HepG2 (cell line): Measurements from ENCODE around the gene PHLPP2. TPM values are rescaled to one million over a fixed set of nuclear protein-coding genes. Genes with fewer than 3 reads are reported as not detected.

Experiments used
- BORCS8-MEF2B ChIP-seq: sonication (generic); formaldehyde crosslinking; IDR thresholded peaks from 2 replicates; pipeline ENCODE4 v1.8.0; 2022; ENCODE audit warnings: mild to moderate bottlenecking, missing genetic modification reagents
- CBX1 ChIP-seq: IDR thresholded peaks from one replicate; pipeline ENCODE4 v1.6.1; 2016; ENCODE audit warnings: antibody characterized with exemption, low read depth
- HHEX ChIP-seq: IDR thresholded peaks from 2 replicates; pipeline ENCODE4 v1.6.1; 2016; ENCODE audit warnings: control low read depth
- HOXA3 ChIP-seq: sonication (generic); formaldehyde crosslinking; IDR thresholded peaks from 2 replicates; pipeline ENCODE4 v1.5.0; 2020; ENCODE audit warnings: missing genetic modification reagents
- IKZF5 ChIP-seq: IDR thresholded peaks from 2 replicates; pipeline ENCODE4 v1.6.1; 2018; ENCODE audit warnings: missing genetic modification reagents, mild to moderate bottlenecking, missing compliant biosample characterization
- KDM3A ChIP-seq: IDR thresholded peaks from 2 replicates; pipeline ENCODE4 v1.6.1; 2018; ENCODE audit warnings: low read depth, missing compliant biosample characterization
- KLF13 ChIP-seq: sonication (generic); formaldehyde crosslinking; IDR thresholded peaks from 2 replicates; pipeline ENCODE4 v1.4.0; 2020; ENCODE audit warnings: mild to moderate bottlenecking, missing genetic modification reagents
- NFE2L2 ChIP-seq: fragments of 150-350 bp; IDR thresholded peaks from 2 replicates; pipeline ENCODE4 v1.6.1; 2014; ENCODE audit warnings: low read length
- PRPF4 ChIP-seq: fragments of 200-400 bp; formaldehyde crosslinking; IDR thresholded peaks from 2 replicates; pipeline ENCODE4 v1.6.1; 2016; ENCODE audit warnings: low read length, low read depth; ENCODE audit not compliant: poor library complexity, severe bottlenecking
- RARA ChIP-seq: IDR thresholded peaks from 2 replicates; pipeline ENCODE4 v1.6.1; 2016; ENCODE audit warnings: missing genetic modification reagents, missing compliant biosample characterization
- REPIN1 ChIP-seq: sonication (generic); formaldehyde crosslinking; IDR thresholded peaks from 2 replicates; pipeline ENCODE4 v1.8.0; 2022; ENCODE audit warnings: missing genetic modification reagents, low read depth, mild to moderate bottlenecking, borderline replicate concordance
- RFX3 ChIP-seq: IDR thresholded peaks from 2 replicates; pipeline ENCODE4 v1.6.1; 2016; ENCODE audit warnings: missing biosample characterization, missing genetic modification reagents
- SETDB1 ChIP-seq: sonication (generic); formaldehyde crosslinking; IDR thresholded peaks from 2 replicates; pipeline ENCODE4 v1.5.1; 2020; ENCODE audit warnings: missing genetic modification reagents, mild to moderate bottlenecking, borderline replicate concordance
- SMARCE1 ChIP-seq: fragments of 450-650 bp; IDR thresholded peaks from 2 replicates; pipeline ENCODE4 v1.6.1; 2017; ENCODE audit warnings: borderline replicate concordance
- TCF12 ChIP-seq, 2 experiments: fragments of 450-650 bp in 1 of 2; sonication (generic) in 1 of 2; formaldehyde crosslinking in 1 of 2; IDR thresholded peaks; 2 replicates each; pipeline versions ENCODE4 v1.6.1 to v1.8.0; 2017 to 2022; ENCODE audit warnings: antibody characterized with exemption in 1 of 2, mild to moderate bottlenecking in 1 of 2, missing genetic modification reagents in 1 of 2, moderate library complexity in 1 of 2
- TCF7 ChIP-seq: sonication (generic); IDR thresholded peaks from 2 replicates; pipeline ENCODE4 v1.6.1; 2016; ENCODE audit warnings: antibody characterized with exemption, low read depth
- THRA ChIP-seq: sonication (generic); formaldehyde crosslinking; IDR thresholded peaks from 2 replicates; pipeline ENCODE4 v1.4.0; 2020; ENCODE audit warnings: missing genetic modification reagents, borderline replicate concordance
- U2AF1 ChIP-seq: fragments of 200-400 bp; formaldehyde crosslinking; optimal IDR thresholded peaks from 2 replicates; pipeline ENCODE3; 2017; ENCODE audit warnings: mild to moderate bottlenecking, low read depth, low read length
- YY1 ChIP-seq: IDR thresholded peaks from 2 replicates; pipeline ENCODE4 v1.6.1; 2011; ENCODE audit warnings: low read length, low read depth, moderate library complexity, mild to moderate bottlenecking; ENCODE audit not compliant: insufficient read depth, insufficient replicate concordance
- ZBTB42 ChIP-seq: sonication (generic); formaldehyde crosslinking; IDR thresholded peaks from 2 replicates; pipeline ENCODE4 v1.5.0; 2020; ENCODE audit warnings: mild to moderate bottlenecking, missing genetic modification reagents
- ZNF124 ChIP-seq: sonication (generic); formaldehyde crosslinking; IDR thresholded peaks from 2 replicates; pipeline ENCODE4 v1.4.0; 2020; ENCODE audit warnings: missing genetic modification reagents
- ZNF138 ChIP-seq: sonication (generic); formaldehyde crosslinking; IDR thresholded peaks from 2 replicates; pipeline ENCODE4 v1.5.0; 2020; ENCODE audit warnings: mild to moderate bottlenecking, low read depth, missing genetic modification reagents
- ZNF253 ChIP-seq: sonication (generic); formaldehyde crosslinking; IDR thresholded peaks from 2 replicates; pipeline ENCODE4 v1.8.0; 2022; ENCODE audit warnings: mild to moderate bottlenecking, missing genetic modification reagents, borderline replicate concordance
- ZNF501 ChIP-seq: sonication (generic); formaldehyde crosslinking; IDR thresholded peaks from 2 replicates; pipeline ENCODE4 v1.5.1; 2020; ENCODE audit warnings: mild to moderate bottlenecking, moderate library complexity, missing genetic modification reagents
- ZNF761 ChIP-seq: sonication (generic); formaldehyde crosslinking; conservative IDR thresholded peaks from 2 replicates; pipeline ENCODE4 v1.4.0; 2020; ENCODE audit warnings: mild to moderate bottlenecking, missing genetic modification reagents
- ZNF790 ChIP-seq: sonication (generic); formaldehyde crosslinking; IDR thresholded peaks from 2 replicates; pipeline ENCODE4 v1.8.0; 2022; ENCODE audit warnings: missing genetic modification reagents, mild to moderate bottlenecking, borderline replicate concordance
- ZNF841 ChIP-seq: sonication (generic); formaldehyde crosslinking; IDR thresholded peaks from 2 replicates; pipeline ENCODE4 v1.8.1; 2023; ENCODE audit warnings: missing genetic modification reagents, borderline replicate concordance
- ZSCAN22 ChIP-seq: sonication (generic); formaldehyde crosslinking; IDR thresholded peaks from 2 replicates; pipeline ENCODE4 v1.4.0; 2020; ENCODE audit warnings: mild to moderate bottlenecking, missing genetic modification reagents
- polyA plus RNA-seq, 8 experiments: library from polyadenylated mRNA; depleted of rRNA in 3 of 8; stranded (reverse) in 7 of 8; unstranded in 1 of 8; fragments of >200 nt; fragmentation: Illumina TruSeq in 4 of 8; extraction: Trizol in 4 of 8; gene quantifications; 2 replicates each; pipeline versions ENCODE4 v1.2.1 to v1.2.3, GENCODE V29; 2011 to 2016; ENCODE audit warnings: low read depth in 4 of 8, missing spikeins in 1 of 8, mixed read lengths in 1 of 8; ENCODE audit not compliant: insufficient read depth in 1 of 8
- total RNA-seq, 5 experiments: library from RNA; depleted of rRNA; stranded (reverse); fragments of >200 nt; fragmentation: Illumina TruSeq; extraction: Trizol; gene quantifications; 2 replicates each; pipeline ENCODE4 v1.2.3, GENCODE V29; 2016; ENCODE audit warnings: low read depth in 1 of 5

PHLPP2 gene
- total and polyA plus RNA-seq, 2 of the 13 experiments (the other 11 are each of a cell fraction or from before 2014, with no cell fraction given) = 8.9 TPM

- TF ChIP-seq ZNF761 = no peak
- TF ChIP-seq RARA = no peak
- no peak for TF ChIP-seq U2AF1
- no peak for TF ChIP-seq TCF12 (IDR thresholded peaks at IDR 0.05)
- no peak for TF ChIP-seq TCF12 (CRISPR knock-in tag; IDR thresholded peaks at IDR 0.05)
- TF ChIP-seq ZNF253 (CRISPR knock-in tag) = no peak
- no peak for TF ChIP-seq PRPF4
- TF ChIP-seq ZNF124 = no peak; the same call in 1 of the 2 replicates
- TF ChIP-seq ZBTB42 (CRISPR knock-in tag) = no peak
- TF ChIP-seq ZNF501 = peak; percentile 70; the same call in 1 of the 2 replicates
- TF ChIP-seq ZSCAN22 (CRISPR knock-in tag) = no peak
- TF ChIP-seq TCF7 = no peak
- no peak for TF ChIP-seq ZNF790
- TF ChIP-seq YY1 = no peak
- no peak for TF ChIP-seq NFE2L2
- TF ChIP-seq RFX3 = no peak
- 0 out of 2 replicates have a peak, but pooled peaks have one; percentile 18 for TF ChIP-seq HOXA3
- no peak for TF ChIP-seq ZNF841 (CRISPR knock-in tag)
- TF ChIP-seq ZNF138 = no peak
- no peak for TF ChIP-seq CBX1
- TF ChIP-seq SETDB1 (CRISPR knock-in tag) = no peak
- no peak for TF ChIP-seq THRA (CRISPR knock-in tag)
- no peak for TF ChIP-seq KLF13 (CRISPR knock-in tag)
- no peak for TF ChIP-seq HHEX (CRISPR knock-in tag)
- peak; percentile 45; the same call in 1 of the 2 replicates for TF ChIP-seq IKZF5 (CRISPR knock-in tag)
- no peak for TF ChIP-seq SMARCE1
- no peak; the same call in 1 of the 2 replicates for TF ChIP-seq REPIN1
- TF ChIP-seq KDM3A (CRISPR knock-in tag) = no peak
- TF ChIP-seq BORCS8-MEF2B (CRISPR knock-in tag) = peak; percentile 55; the same call in 1 of the 2 replicates
These were observed 123.7 kb downstream of the PHLPP2 start (continued) for GRCh38 chr16:71600822-71601221.
